Hepatocyte (in vitro differentiated cells): Measurements from ENCODE around the gene TANC1. TPM values are rescaled to one million over a fixed set of nuclear protein-coding genes. Genes with fewer than 3 reads are reported as not detected.
A peak's percentile ranks its signal among the peaks of the same experiment; 100 is the strongest.

Source experiments
- DNase-seq: peaks from one replicate; pipeline ENCODE4 v3.0.0-alpha.2; 2016; ENCODE audit warnings: low spot score
- H2AFZ ChIP-seq: fragments of 200-600 bp; sonication (generic); 2 replicates; pipeline ENCODE4 v1.6.0; 2016; ENCODE audit warnings: antibody characterized with exemption, mild to moderate bottlenecking
- H3K27ac ChIP-seq: fragments of 200-600 bp; sonication (generic); 2 replicates; pipeline ENCODE4 v1.5.1; 2016; ENCODE audit warnings: mild to moderate bottlenecking
- H3K27me3 ChIP-seq: fragments of 200-600 bp; sonication (generic); 2 replicates; pipeline ENCODE4 v1.6.1; 2016
- H3K36me3 ChIP-seq: fragments of 200-600 bp; sonication (generic); replicated peaks from 2 replicates; pipeline ENCODE4 v1.5.1; 2016; ENCODE audit warnings: low read depth; ENCODE audit not compliant: insufficient read depth
- H3K4me1 ChIP-seq: fragments of 200-600 bp; sonication (generic); 2 replicates; pipeline ENCODE4 v1.5.1; 2016; ENCODE audit warnings: mild to moderate bottlenecking, moderate library complexity; ENCODE audit not compliant: insufficient read depth
- H3K4me2 ChIP-seq: fragments of 200-600 bp; sonication (generic); 2 replicates; pipeline ENCODE4 v1.6.0; 2016
- H3K4me3 ChIP-seq: fragments of 200-600 bp; sonication (generic); 2 replicates; pipeline ENCODE4 v1.5.1; 2016; ENCODE audit warnings: mild to moderate bottlenecking
- H3K79me2 ChIP-seq: fragments of 200-600 bp; sonication (generic); 2 replicates; pipeline ENCODE4 v1.6.0; 2017; ENCODE audit warnings: mild to moderate bottlenecking
- H3K9me2 ChIP-seq: fragments of 200-600 bp; sonication (generic); replicated peaks from 2 replicates; pipeline ENCODE4 v1.6.0; 2017; ENCODE audit warnings: mild to moderate bottlenecking; ENCODE audit not compliant: insufficient read depth
- H3K9me3 ChIP-seq: fragments of 200-600 bp; sonication (generic); 2 replicates; pipeline ENCODE4 v1.5.1; 2016; ENCODE audit warnings: low read depth, mild to moderate bottlenecking
- H4K20me1 ChIP-seq: fragments of 200-600 bp; sonication (generic); 2 replicates; pipeline ENCODE4 v1.6.0; 2016; ENCODE audit warnings: mild to moderate bottlenecking; ENCODE audit not compliant: insufficient read depth, poor library complexity, severe bottlenecking
- EZH2 ChIP-seq: fragments of 200-600 bp; sonication (generic); IDR thresholded peaks from 2 replicates; pipeline ENCODE4 v1.6.1; 2016; ENCODE audit warnings: antibody characterized with exemption, mild to moderate bottlenecking, borderline replicate concordance
- EZH2phosphoT487 ChIP-seq: fragments of 200-600 bp; sonication (generic); IDR thresholded peaks from one replicate; pipeline ENCODE4 v1.6.1; 2018; ENCODE audit warnings: antibody characterized with exemption, mild to moderate bottlenecking, low read depth, moderate library complexity; ENCODE audit not compliant: unreplicated experiment, severe bottlenecking
- WGBS: methylation state at CpG from one replicate; pipeline ENCODE4 v1.1.6; 2016; ENCODE audit warnings: low lambda C conversion rate; ENCODE audit errors: missing lambda C conversion rate; 5-methylcytosine and 5-hydroxymethylcytosine counted together
- polyA plus RNA-seq: library from polyadenylated mRNA; unstranded; fragments of >200 nt; fragmentation: Nextera tagmentation; extraction: Ambion mirVana; gene quantifications from 2 replicates; pipeline ENCODE4 v1.2.1, GENCODE V29; 2016
- total RNA-seq: library from RNA; depleted of rRNA; stranded (reverse); fragments of >200 nt; gene quantifications from 2 replicates; pipeline ENCODE4 v1.2.3, GENCODE V29; 2014
- TF ChIP-seq, protein P1 (sequence below): fragments of 200-600 bp; sonication (generic); IDR thresholded peaks from 2 replicates; pipeline ENCODE4 v1.5.1; 2016; ENCODE audit warnings: antibody characterized with exemption, mild to moderate bottlenecking; ENCODE audit not compliant: poor library complexity

The TANC1 gene
- total and polyA plus RNA-seq, 2 experiments from 2014 or later = 8.3 to 18.5 TPM

DNA sequence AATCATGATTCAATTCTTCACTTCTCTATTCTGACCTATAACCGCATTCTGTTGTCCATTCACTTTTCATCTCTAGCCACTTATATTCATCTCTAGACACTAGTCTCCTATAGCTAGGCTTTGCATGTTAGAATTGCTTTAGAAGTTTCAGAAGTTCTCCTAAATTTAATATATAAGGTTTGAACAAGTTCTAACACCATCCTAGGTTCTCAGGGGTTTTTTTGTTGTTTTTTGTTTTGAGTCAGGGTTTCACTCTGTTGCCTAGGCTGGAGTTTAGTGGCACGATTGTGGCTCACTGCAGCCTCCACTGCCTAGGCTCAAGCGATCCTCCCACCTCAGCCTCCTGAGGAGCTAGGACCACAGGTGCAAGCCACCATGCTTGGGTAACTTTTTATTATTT lies 298.1 kb downstream of the TANC1 start:
- no peak overlapping the region for H3K4me2 ChIP-seq
- H3K9me3 ChIP-seq = no peaks in the 10 kb centered on the region
- no peaks in the 10 kb centered on the region for H3K36me3 ChIP-seq
- no peaks in the 10 kb centered on the region for H3K27me3 ChIP-seq
- H3K4me1 ChIP-seq = no peaks in the 10 kb centered on the region
- peaks cover 14% of the 10 kb centered on the region for H3K79me2 ChIP-seq
- no peak overlapping the region for H3K4me3 ChIP-seq
- no peak overlapping the region for H2AFZ ChIP-seq
- no peak for DNase-seq
- no peaks in the 10 kb centered on the region for H4K20me1 ChIP-seq
- H3K9me2 ChIP-seq = no peaks in the 10 kb centered on the region
- no peak overlapping the region for H3K27ac ChIP-seq
- 99% methylated on average over 3 of the region's 3 CpGs for WGBS
- TF ChIP-seq EZH2 (no peak), EZH2phosphoT487 (no peak)
- TF ChIP-seq, protein P1, sequence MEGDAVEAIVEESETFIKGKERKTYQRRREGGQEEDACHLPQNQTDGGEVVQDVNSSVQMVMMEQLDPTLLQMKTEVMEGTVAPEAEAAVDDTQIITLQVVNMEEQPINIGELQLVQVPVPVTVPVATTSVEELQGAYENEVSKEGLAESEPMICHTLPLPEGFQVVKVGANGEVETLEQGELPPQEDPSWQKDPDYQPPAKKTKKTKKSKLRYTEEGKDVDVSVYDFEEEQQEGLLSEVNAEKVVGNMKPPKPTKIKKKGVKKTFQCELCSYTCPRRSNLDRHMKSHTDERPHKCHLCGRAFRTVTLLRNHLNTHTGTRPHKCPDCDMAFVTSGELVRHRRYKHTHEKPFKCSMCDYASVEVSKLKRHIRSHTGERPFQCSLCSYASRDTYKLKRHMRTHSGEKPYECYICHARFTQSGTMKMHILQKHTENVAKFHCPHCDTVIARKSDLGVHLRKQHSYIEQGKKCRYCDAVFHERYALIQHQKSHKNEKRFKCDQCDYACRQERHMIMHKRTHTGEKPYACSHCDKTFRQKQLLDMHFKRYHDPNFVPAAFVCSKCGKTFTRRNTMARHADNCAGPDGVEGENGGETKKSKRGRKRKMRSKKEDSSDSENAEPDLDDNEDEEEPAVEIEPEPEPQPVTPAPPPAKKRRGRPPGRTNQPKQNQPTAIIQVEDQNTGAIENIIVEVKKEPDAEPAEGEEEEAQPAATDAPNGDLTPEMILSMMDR = no peak

DNA sequence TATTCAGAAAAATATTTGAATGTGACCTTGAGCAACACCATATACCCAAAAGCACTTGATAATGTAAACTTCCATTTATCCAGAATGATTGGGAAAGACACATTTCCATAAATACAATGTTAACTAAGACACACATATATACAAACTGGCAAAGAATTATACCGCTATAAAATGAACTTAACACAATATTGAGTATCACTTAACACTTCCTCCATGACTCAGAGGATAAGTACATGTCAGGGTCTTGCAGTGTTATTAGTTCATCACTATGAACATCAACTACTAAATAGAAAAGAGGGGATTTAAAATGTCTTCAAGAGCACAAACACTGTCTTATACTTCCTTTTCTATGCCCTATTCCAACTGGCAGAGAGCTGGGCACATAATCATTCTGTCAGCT lies 299.5 kb downstream of the TANC1 start:
- no peaks in the 10 kb centered on the region for H3K27me3 ChIP-seq
- H3K9me2 ChIP-seq = no peaks in the 10 kb centered on the region
- TF ChIP-seq EZH2 = no peak
- H3K4me1 ChIP-seq = peaks cover 6% of the 10 kb centered on the region
- no peaks in the 10 kb centered on the region for H3K9me3 ChIP-seq
- no peak overlapping the region for H3K4me3 ChIP-seq
- H3K4me2 ChIP-seq = no peak overlapping the region
- no peaks in the 10 kb centered on the region for H4K20me1 ChIP-seq
- 89% methylated on average over 1 of the region's 1 CpG for WGBS
- H2AFZ ChIP-seq = no peak overlapping the region
- H3K79me2 ChIP-seq = peaks cover 13% of the 10 kb centered on the region
- no peak for DNase-seq
- H3K27ac ChIP-seq = no peak overlapping the region
- H3K36me3 ChIP-seq = no peaks in the 10 kb centered on the region

DNA sequence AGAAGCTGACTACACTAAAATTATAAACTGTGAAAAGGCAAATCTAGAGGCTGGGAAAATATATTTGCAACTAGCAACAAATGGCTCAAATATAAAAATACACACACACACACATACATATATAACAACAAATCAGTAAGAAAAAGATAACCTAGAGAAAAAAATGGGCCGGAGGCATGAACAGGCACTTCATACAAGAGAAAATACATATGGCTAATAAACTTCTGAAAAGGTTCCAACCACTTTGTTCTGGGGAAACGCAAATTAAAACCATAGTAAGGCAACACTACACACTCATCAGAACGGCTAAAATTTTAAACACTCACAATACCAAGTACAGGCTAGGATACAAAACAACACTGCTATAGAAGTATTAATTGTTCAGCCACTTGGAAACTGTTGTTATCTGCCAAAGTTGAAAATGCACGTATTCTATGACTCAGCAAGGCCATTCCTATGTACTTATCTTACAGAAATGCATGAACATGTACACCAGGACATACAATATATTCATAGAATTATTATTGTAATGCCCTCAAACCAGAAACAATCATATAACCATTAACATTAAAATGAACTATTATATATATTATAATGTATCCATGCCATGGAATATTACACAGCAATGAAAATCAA lies 302.4 kb downstream of the TANC1 start:
- 96% methylated on average over 4 of the region's 4 CpGs for WGBS

DNA sequence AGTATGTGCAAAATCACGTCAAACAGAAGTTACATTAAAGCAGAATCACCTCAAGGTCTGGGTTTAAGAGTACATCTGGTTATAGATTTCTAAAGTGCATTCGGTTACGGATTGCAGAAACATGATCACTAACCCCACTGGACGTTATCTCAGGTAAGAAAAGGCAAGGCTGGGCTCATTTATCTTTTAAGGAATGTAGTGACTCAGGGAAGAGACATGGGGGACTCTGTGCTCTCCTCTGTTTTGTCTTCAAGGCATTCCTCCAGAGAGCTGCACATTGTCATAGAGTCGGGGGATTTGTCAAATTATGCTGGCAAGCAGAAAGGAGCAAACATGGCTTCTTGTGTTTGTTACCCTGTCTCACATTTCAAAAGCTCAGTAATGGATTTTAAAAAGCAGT lies 303.7 kb downstream of the TANC1 start:
- no peak overlapping the region for H2AFZ ChIP-seq
- 25% methylated on average over 5 of the region's 5 CpGs for WGBS
- H3K9me3 ChIP-seq = no peaks in the 10 kb centered on the region
- H3K4me3 ChIP-seq = no peak overlapping the region
- H3K79me2 ChIP-seq = peaks cover 13% of the 10 kb centered on the region
- no peaks in the 10 kb centered on the region for H4K20me1 ChIP-seq
- DNase-seq = peak; percentile 23
- H3K9me2 ChIP-seq = no peaks in the 10 kb centered on the region
- H3K27me3 ChIP-seq = no peaks in the 10 kb centered on the region
- H3K4me2 ChIP-seq = peak overlapping the region; percentile 55
- no peak for TF ChIP-seq EZH2phosphoT487
- TF ChIP-seq EZH2 = no peak
- peaks cover 8% of the 10 kb centered on the region for H3K4me1 ChIP-seq
- H3K27ac ChIP-seq = peak overlapping the region; percentile 61
- no peaks in the 10 kb centered on the region for H3K36me3 ChIP-seq

More for the DNA sequence above, 302.4 kb downstream of the TANC1 start:
- Histone ChIP-seq H3K79me2 (peaks cover 13% of the 10 kb centered on the region), H3K4me2 (no peak overlapping the region), H3K4me1 (peaks cover 8% of the 10 kb centered on the region), H3K4me3 (no peak overlapping the region), H2AFZ (no peak overlapping the region), H3K9me3 (no peaks in the 10 kb centered on the region), H3K36me3 (no peaks in the 10 kb centered on the region), H3K9me2 (no peaks in the 10 kb centered on the region), H4K20me1 (no peaks in the 10 kb centered on the region), H3K27ac (peak overlapping the region; percentile 61), H3K27me3 (no peaks in the 10 kb centered on the region)
- no peak for DNase-seq
- TF ChIP-seq EZH2phosphoT487 = no peak
- TF ChIP-seq, protein P1 = no peak
- TF ChIP-seq EZH2 = no peak
